ES-I3 (cell line): ENCODE measurements around the gene CHRNB1.
"Not testable (repeated sequence)": the region's sequence is repeated elsewhere in the genome, so short reads cannot be mapped to it uniquely, and the experiment has no call there.

Experiments
- H3K36me3 ChIP-seq: 2 replicates; pipeline ENCODE4 v1.6.1; 2013; ENCODE audit warnings: mild to moderate bottlenecking, low read length, control low read depth, moderate library complexity; ENCODE audit not compliant: insufficient read depth
- H3K4me1 ChIP-seq: 2 replicates; pipeline ENCODE4 v1.6.1; 2013; ENCODE audit warnings: mild to moderate bottlenecking, control low read depth, low read length; ENCODE audit not compliant: insufficient read depth
- H3K9ac ChIP-seq: 2 replicates; pipeline ENCODE4 v1.6.1; 2013; ENCODE audit warnings: low read depth, mild to moderate bottlenecking, low read length, moderate library complexity
- H3K9me3 ChIP-seq: 2 replicates; pipeline ENCODE4 v1.6.1; 2013; ENCODE audit warnings: mild to moderate bottlenecking, low read length, moderate library complexity; ENCODE audit not compliant: control insufficient read depth, insufficient read depth

CHRNB1 gene

GRCh38 chr17:7462474-7463371 is 17.9 kb downstream of the CHRNB1 start:
- peaks cover 18% of the 10 kb centered on the region; the same call in 1 of the 2 replicates for H3K4me1 ChIP-seq
- H3K36me3 ChIP-seq: no peaks in the 10 kb centered on the region
- no peaks in the 10 kb centered on the region for H3K9me3 ChIP-seq
- no peak overlapping the region for H3K9ac ChIP-seq

- no peaks in the 10 kb centered on the region for H3K9me3 ChIP-seq
- H3K4me1 ChIP-seq: peaks cover 18% of the 10 kb centered on the region; the same call in 1 of the 2 replicates
Observed at GRCh38 chr17:7463372-7463846, 18.5 kb downstream of the CHRNB1 start.

GRCh38 chr17:7464081-7464480 is 19.2 kb downstream of the CHRNB1 start:
- H3K4me1 ChIP-seq: peaks cover 18% of the 10 kb centered on the region; the same call in 1 of the 2 replicates
- H3K9ac ChIP-seq: no peak overlapping the region
- H3K36me3 ChIP-seq: no peaks in the 10 kb centered on the region
- no peaks in the 10 kb centered on the region for H3K9me3 ChIP-seq

More at GRCh38 chr17:7463372-7463846, 18.5 kb downstream of the CHRNB1 start:
- H3K9ac ChIP-seq: no peak overlapping the region
- H3K36me3 ChIP-seq: no peaks in the 10 kb centered on the region

GRCh38 chr17:7465597-7466275 is 20.9 kb downstream of the CHRNB1 start:
- Histone ChIP-seq H3K9me3 (no peaks in the 10 kb centered on the region), H3K4me1 (peaks cover 11% of the 10 kb centered on the region; the same call in 1 of the 2 replicates), H3K9ac (no peak overlapping the region), H3K36me3 (no peaks in the 10 kb centered on the region)

- H3K9ac ChIP-seq: no peak overlapping the region
- H3K36me3 ChIP-seq: no peaks in the 10 kb centered on the region
- no peaks in the 10 kb centered on the region for H3K9me3 ChIP-seq
- peaks cover 6% of the 10 kb centered on the region; the same call in 1 of the 2 replicates for H3K4me1 ChIP-seq
Observed at GRCh38 chr17:7466318-7466638, 21.4 kb downstream of the CHRNB1 start.

GRCh38 chr17:7466639-7467341 is 21.9 kb downstream of the CHRNB1 start:
- H3K9ac ChIP-seq: no peak overlapping the region
- no peaks in the 10 kb centered on the region for H3K36me3 ChIP-seq
- no peaks in the 10 kb centered on the region for H3K9me3 ChIP-seq
- peaks cover under 1% of the 10 kb centered on the region; the same call in 1 of the 2 replicates for H3K4me1 ChIP-seq

- Histone ChIP-seq H3K9me3 (no peaks in the 10 kb centered on the region), H3K36me3 (no peaks in the 10 kb centered on the region), H3K9ac (no peak overlapping the region), H3K4me1 (no peaks in the 10 kb centered on the region)
Observed at GRCh38 chr17:7467498-7467897, 22.6 kb downstream of the CHRNB1 start.

GRCh38 chr17:7468290-7468689 is 23.4 kb downstream of the CHRNB1 start:
- Histone ChIP-seq H3K4me1 (no peaks in the 10 kb centered on the region), H3K9ac (no peak overlapping the region), H3K9me3 (no peaks in the 10 kb centered on the region), H3K36me3 (no peaks in the 10 kb centered on the region)

- H3K36me3 ChIP-seq: no peaks in the 10 kb centered on the region
Observed at GRCh38 chr17:7468804-7469389, 24.0 kb downstream of the CHRNB1 start.

GRCh38 chr17:7469843-7470242 is 25.0 kb downstream of the CHRNB1 start:
- not testable (repeated sequence) for H3K4me1 ChIP-seq, H3K36me3 ChIP-seq, H3K9ac ChIP-seq, H3K9me3 ChIP-seq

More at GRCh38 chr17:7468804-7469389, 24.0 kb downstream of the CHRNB1 start:
- Histone ChIP-seq H3K4me1 (no peaks in the 10 kb centered on the region), H3K9ac (no peak overlapping the region), H3K9me3 (no peaks in the 10 kb centered on the region)

GRCh38 chr17:7470457-7470973 is 25.7 kb downstream of the CHRNB1 start:
- not testable (repeated sequence) for H3K9me3 ChIP-seq, H3K4me1 ChIP-seq, H3K9ac ChIP-seq, H3K36me3 ChIP-seq

- peaks cover 12% of the 10 kb centered on the region for H3K4me1 ChIP-seq
- H3K36me3 ChIP-seq: no peaks in the 10 kb centered on the region
- H3K9me3 ChIP-seq: no peaks in the 10 kb centered on the region
- no peak overlapping the region for H3K9ac ChIP-seq
Observed at GRCh38 chr17:7471729-7472128, 26.9 kb downstream of the CHRNB1 start.

GRCh38 chr17:7474767-7475166 is 29.9 kb downstream of the CHRNB1 start:
- not testable (repeated sequence) for H3K36me3 ChIP-seq, H3K9ac ChIP-seq, H3K9me3 ChIP-seq
- H3K4me1 ChIP-seq: peaks cover 25% of the 10 kb centered on the region
